ENCODE data around the gene RGPD3. TPM values are rescaled to one million over a fixed set of nuclear protein-coding genes. Genes with fewer than 3 reads are reported as not detected.
"Not testable (repeated sequence)": the region's sequence is repeated elsewhere in the genome, so short reads cannot be mapped to it uniquely, and the experiment has no call there.

RGPD3 gene
- total RNA-seq, 1 donor from 2014 or later, result not detected

DNA sequence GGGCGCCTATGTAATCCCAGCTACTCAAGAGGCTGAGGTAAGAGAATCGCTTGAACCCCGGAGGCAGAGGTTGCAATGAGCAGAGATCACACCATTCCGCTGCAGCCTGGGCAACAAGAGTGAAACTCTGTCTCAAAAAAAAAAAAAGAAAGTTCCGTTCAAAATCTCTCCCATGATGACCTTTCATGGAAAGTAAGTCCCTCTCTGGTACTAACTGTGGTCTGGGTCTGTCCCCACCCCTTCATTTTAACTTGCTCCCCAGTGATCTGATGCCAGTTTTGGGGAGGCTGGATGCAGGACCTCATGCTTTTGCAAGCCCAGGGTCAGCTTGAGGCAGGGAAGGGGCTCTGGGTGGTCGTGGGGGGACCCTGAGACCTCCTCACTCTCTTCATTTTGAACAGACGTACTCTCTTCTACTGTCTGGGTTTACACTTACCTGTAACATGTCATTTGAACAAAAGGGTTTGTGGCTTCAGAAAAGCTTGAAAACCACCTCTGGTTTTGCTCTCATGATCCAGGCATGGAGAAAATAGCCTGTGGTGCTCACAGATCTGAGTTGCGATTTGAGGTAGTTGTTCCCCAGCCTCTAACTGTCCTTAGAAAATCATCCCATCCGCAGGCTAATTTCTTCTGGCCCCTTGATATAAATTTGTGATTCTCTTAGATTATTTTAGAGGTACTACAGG is 37.9 kb upstream of the RGPD3 start:
- H3K27me3 ChIP-seq (ENCODE audit: low read depth); intact Hi-C loops (cut with micrococcal nuclease); DNase-seq; H3K27ac ChIP-seq (replicated peaks); H3K4me1 ChIP-seq; H3K9me3 ChIP-seq (replicated peaks); H3K36me3 ChIP-seq; H3K4me3 ChIP-seq: not testable (repeated sequence)

DNA sequence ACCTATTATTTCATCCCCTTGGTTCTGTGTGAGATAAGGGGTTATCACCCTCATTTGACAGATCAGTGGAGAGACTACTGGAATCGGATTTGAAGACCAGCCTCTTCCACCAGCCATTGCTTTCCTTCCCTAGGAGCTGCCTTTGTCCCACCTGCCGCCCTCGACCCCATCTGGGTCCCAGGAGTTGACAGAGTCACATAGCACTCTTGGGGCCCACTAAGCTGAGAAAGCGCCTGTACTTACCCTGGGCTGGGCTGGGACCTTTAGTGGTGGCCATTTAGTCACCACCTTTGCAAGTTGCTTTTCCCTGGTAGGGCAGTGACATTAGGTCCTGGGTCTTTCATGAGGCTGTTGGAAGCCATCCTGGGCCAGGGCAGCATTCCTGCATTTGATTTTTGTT is 36.6 kb upstream of the RGPD3 start:
- H3K36me3 ChIP-seq; intact Hi-C loops (cut with micrococcal nuclease); DNase-seq; H3K27ac ChIP-seq (replicated peaks); H3K4me1 ChIP-seq; H3K27me3 ChIP-seq (ENCODE audit: low read depth); H3K9me3 ChIP-seq (replicated peaks); H3K4me3 ChIP-seq: not testable (repeated sequence)

DNA sequence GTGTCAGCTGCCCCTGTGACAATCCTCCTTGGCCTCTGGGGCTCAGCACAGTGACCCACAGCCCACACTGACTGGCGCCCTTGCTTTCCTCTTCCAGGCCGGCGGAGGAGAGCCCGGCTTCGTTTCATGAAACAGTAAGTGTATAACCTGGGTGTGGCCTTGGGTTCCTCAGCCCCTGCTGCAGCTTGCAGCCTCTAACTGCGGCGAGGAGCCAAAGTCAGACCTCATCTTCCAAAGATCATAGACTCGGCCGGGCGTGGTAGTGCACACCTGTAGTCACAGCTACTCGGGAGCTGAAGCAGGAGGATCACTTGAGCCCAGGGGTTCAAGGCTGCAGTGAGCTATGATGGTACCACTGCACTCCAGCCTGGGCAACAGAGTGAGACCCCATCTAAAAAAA is 36.0 kb upstream of the RGPD3 start:
- intact Hi-C loops (cut with micrococcal nuclease); H3K27ac ChIP-seq (replicated peaks); H3K36me3 ChIP-seq: not testable (repeated sequence)

DNA sequence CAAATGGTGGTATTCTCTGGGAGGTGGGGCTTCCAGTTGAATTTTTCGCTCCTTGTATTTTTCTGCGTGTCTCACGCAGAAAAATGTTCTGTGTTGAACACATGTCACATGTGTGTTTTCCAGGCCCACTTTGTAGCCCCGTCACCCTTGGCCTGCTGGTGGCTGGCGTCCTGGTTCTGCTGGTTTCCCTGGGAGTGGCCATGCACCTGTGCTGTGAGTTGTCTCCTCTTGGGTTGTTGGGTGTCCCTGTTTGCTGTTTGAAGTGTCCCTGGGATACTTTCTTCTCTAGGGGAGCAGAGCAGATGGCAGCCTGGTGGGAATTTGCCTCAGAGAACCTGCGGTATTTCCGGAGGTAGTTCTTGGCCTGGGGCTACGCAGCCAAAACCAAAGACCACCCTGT is 34.1 kb upstream of the RGPD3 start:
- DNase-seq; H3K27ac ChIP-seq (replicated peaks); H3K9me3 ChIP-seq (replicated peaks); H3K4me1 ChIP-seq; H3K27me3 ChIP-seq (ENCODE audit: low read depth); intact Hi-C loops (cut with micrococcal nuclease); H3K4me3 ChIP-seq; H3K36me3 ChIP-seq: not testable (repeated sequence)

More for the DNA sequence above, 36.0 kb upstream of the RGPD3 start:
- not testable (repeated sequence) for H3K27me3 ChIP-seq (ENCODE audit: low read depth); H3K4me3 ChIP-seq; DNase-seq; H3K4me1 ChIP-seq; H3K9me3 ChIP-seq (replicated peaks)

DNA sequence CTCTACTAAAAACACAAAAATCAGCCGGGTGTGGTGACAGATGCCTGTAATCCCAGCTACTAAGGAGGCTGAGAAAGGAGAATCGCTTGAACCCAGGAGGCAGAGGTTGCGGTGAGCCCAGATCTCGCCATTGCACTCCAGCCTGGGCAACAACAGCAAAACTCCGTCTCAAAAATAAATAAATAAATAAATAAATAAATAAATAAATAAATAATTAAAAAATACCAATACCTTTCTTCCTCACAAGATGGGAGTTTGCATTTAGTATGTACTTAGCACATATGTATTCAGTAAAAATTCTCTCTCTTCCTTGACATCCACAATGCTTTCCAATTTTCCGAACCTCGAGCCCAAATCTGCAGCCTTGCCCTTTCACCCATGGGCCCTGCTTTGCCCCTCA is 32.1 kb upstream of the RGPD3 start:
- intact Hi-C loops (cut with micrococcal nuclease); H3K4me1 ChIP-seq; DNase-seq; H3K4me3 ChIP-seq; H3K36me3 ChIP-seq; H3K27ac ChIP-seq (replicated peaks); H3K27me3 ChIP-seq (ENCODE audit: low read depth); H3K9me3 ChIP-seq (replicated peaks): not testable (repeated sequence)

DNA sequence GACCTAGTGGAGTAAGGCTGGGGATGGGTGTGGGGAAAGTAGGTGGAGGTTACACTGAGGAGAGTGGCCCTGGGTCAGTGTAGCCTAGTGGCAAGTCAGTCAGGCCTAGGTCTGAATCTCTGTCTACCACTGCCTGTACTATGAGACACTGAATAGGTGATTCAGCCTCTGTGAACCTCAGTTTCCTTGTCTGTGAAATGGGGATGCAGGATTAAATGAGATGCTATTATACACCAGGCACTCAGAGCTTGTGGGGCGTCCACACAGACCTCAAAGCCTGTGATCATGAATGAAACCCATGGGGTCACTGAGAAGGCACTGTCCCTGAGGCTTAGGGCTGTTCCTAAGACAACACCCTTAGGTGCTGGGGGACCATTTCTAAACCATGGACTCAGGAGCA is 30.3 kb upstream of the RGPD3 start:
- intact Hi-C loops (cut with micrococcal nuclease); H3K4me3 ChIP-seq; H3K27me3 ChIP-seq (ENCODE audit: low read depth); DNase-seq; H3K27ac ChIP-seq (replicated peaks); H3K36me3 ChIP-seq; H3K9me3 ChIP-seq (replicated peaks); H3K4me1 ChIP-seq: not testable (repeated sequence)

DNA sequence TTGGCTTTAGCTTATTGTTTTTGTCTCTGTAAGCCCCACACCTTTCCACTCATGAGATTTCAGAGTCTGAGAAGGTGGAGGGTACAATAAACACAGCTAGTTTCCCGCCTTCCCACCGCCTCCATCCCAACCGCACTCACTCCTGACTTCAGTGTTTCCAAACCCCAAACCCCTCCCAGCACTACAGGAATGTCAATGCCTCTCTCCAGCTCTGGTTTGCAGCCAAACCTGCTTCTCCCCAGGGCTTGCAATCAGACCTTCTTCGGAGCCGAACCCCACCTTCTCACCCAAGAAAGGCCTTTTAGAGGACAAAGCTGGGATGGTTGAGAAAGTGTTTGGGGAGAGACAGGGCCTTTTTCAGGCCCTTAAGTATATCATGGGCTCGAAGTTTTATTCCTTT is 24.7 kb upstream of the RGPD3 start:
- DNase-seq; H3K4me1 ChIP-seq; intact Hi-C loops (cut with micrococcal nuclease); H3K4me3 ChIP-seq; H3K36me3 ChIP-seq; H3K27me3 ChIP-seq (ENCODE audit: low read depth); H3K27ac ChIP-seq (replicated peaks); H3K9me3 ChIP-seq (replicated peaks): not testable (repeated sequence)

DNA sequence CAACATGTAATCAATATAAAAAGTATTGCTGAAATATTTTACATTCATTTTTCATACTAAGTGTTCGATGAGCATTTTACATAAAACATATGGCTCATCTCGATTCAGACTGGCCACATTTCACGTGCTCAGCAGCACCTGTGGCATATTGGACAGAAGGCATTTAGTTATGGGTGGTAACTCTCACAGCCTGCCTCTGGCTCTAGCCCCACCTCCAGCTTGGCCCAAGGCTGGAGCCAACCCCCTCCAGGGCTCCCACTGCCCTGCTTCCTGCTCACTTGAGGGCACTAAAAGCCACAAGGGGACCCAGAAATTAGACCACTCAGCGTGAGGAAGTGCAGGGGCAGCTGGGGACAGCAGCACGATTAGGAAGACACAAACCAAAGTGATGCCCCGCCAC is 24.2 kb upstream of the RGPD3 start:
- H3K4me1 ChIP-seq; DNase-seq; H3K27me3 ChIP-seq (ENCODE audit: low read depth); H3K9me3 ChIP-seq (replicated peaks); H3K36me3 ChIP-seq; intact Hi-C loops (cut with micrococcal nuclease); H3K27ac ChIP-seq (replicated peaks); H3K4me3 ChIP-seq: not testable (repeated sequence)

DNA sequence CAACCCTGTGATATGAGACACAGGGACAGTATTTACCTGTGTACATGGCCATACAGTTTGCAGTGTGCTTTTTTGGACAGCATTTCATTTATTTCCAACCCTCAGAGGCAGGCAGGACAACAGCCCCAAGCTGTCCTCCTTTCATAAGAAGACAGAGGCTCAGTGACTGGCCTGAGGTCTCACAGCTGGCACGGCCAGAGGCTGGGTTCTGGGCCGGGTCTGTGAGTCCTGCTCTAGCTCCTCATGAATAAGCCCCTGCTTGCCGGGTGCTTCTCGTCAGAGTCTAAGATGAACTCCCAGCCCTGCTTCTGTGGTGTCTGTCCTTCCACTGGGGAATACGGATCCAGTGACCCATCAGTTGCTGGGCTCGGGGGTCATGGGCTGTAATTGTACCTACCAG is 21.5 kb upstream of the RGPD3 start:
- H3K9me3 ChIP-seq (replicated peaks); H3K36me3 ChIP-seq; H3K4me1 ChIP-seq; DNase-seq; H3K4me3 ChIP-seq; H3K27ac ChIP-seq (replicated peaks); intact Hi-C loops (cut with micrococcal nuclease): not testable (repeated sequence)
- peaks cover 24% of the 10 kb centered on the region for H3K27me3 ChIP-seq (ENCODE audit: low read depth)

DNA sequence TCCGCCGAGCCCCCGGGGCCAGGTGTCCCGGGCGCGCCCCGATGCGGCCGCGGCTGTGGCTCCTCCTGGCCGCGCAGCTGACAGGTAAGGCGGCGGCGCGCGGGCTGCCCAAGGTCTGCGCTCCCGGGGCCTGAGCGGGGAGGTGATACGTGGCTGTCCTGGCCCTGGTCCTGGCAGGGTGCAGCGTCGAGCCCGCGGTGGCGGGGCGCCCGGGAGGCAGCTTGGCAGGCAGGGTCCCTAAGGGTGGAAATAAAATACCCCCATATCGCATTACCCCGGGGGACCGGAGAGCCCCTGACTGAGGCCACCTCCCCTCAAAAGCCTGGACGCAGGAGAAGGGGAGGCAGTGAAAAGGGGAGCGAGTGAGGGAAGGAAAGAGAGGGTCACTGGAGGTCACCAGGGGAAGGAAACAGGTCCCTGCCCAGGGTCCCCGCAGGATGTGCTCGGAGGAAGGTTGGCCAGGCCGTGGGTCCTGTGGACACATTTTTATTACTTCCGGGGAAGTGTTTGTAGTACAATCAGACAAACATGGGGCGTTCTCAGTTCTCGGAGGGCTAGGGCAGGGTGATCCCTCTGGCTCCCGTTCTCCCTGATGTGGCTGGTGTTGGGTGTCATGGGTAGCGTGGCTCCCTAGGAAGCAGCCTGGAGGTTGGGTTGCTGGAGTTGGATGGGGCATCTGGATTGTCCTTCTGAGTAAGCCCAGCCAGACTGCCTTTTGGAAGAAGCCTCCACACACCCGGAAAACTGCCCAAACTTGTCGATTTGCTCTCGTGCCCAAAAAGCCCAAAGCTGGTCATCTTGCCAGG is 19.4 kb upstream of the RGPD3 start:
- H3K9me3 ChIP-seq (replicated peaks); intact Hi-C loops (cut with micrococcal nuclease); DNase-seq; H3K27ac ChIP-seq (replicated peaks); H3K4me1 ChIP-seq; H3K36me3 ChIP-seq: not testable (repeated sequence)
- peak overlapping the region; percentile 14 for H3K4me3 ChIP-seq
- peaks cover 24% of the 10 kb centered on the region for H3K27me3 ChIP-seq (ENCODE audit: low read depth)

DNA sequence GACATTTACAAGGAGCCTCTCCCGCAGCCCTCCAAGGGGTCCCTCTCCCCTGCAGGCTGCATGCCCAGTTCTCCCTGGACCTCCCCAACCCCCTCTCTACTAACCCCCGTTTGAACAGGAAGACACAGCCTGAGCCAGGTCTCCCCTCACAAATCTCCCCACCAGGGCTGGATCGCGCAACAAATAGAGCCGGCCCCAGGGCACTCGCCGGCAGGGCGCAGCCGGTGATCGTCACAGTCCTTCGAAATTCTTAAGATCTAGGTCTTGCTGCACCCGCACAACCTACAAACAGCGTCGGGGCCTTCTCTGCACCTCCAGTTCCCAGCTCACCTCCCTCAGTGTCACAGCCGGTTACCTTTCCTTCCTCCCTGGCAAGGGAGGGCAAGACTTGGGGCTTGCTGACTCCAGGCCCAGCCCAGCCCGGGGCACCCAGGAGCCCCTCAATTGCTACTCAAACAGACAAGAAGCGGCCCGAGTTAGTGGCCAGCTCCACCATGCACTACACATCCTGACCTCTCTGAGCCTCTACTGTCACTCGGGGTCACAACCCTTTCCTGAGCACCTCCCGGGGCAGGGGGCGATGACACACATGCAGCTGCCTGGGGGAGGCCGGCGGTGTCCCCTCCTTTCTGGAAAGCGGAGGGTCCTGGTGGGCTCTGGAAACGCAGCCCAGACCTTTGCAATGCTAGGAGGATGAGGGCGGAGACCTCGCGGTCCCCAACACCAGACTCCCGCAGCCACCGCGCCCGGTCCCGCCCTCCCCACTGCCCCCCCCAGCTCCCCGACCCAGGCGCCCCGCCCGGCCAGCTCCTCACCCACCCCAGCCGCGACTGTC is 18.6 kb upstream of the RGPD3 start, which contains the start of gene CD8B2:
Gene CD8B2 (plus strand): TSS at position 814 of the 835 bp plus-strand sequence. CDS start 63 bp downstream, outside the sequence.
- H3K36me3 ChIP-seq; H3K4me1 ChIP-seq; DNase-seq; H3K27ac ChIP-seq (replicated peaks); H3K9me3 ChIP-seq (replicated peaks); intact Hi-C loops (cut with micrococcal nuclease): not testable (repeated sequence)
- peaks cover 24% of the 10 kb centered on the region for H3K27me3 ChIP-seq (ENCODE audit: low read depth)
- H3K4me3 ChIP-seq, result peak within 1 kb of the TSS; percentile 14

DNA sequence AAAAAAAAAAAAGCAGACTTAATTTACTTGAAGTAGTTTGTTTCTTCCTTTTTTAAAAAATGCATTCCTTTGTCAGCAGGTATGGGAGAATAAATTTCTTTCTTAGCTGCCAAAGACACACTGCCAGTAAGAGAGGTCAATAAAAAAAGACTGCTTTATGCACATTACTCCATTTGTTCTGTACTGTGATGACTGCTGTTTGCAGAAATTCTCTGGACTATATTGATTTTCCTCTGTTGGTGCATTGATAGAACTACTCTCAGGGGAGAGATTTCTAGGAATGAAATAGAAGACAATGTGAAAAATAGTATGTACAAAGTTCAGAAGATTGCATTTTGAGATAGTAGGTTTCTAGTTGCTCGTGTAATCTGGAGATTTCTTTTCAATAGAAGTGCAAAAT is 11.3 kb upstream of the RGPD3 start:
- H3K27me3 ChIP-seq (ENCODE audit: low read depth); H3K9me3 ChIP-seq (replicated peaks); DNase-seq; H3K4me3 ChIP-seq; H3K27ac ChIP-seq (replicated peaks); H3K4me1 ChIP-seq; intact Hi-C loops (cut with micrococcal nuclease); H3K36me3 ChIP-seq: not testable (repeated sequence)

DNA sequence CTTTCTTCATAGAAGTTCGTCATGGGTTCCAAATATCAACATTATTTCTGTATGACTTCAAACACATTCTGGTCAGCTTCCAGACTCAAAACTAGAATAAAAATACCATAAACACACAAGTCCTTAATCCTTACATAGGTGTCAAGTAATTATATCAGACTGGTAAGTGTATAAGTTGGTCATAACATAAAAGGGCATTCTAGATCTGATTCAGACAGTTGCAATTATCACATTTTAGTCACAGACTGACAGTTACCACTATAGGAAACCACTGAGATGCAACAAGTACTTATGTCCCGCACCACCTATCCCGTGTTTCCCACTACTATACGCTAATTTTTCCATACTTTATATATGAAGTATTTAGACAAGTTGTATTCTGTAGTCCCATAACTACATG is 9.4 kb upstream of the RGPD3 start:
- H3K9me3 ChIP-seq (replicated peaks); H3K36me3 ChIP-seq; H3K4me1 ChIP-seq; H3K27ac ChIP-seq (replicated peaks); H3K27me3 ChIP-seq (ENCODE audit: low read depth); intact Hi-C loops (cut with micrococcal nuclease); DNase-seq; H3K4me3 ChIP-seq: not testable (repeated sequence)
